H1 (cell line): ENCODE data around the gene MLEC. TPM values are rescaled to one million over a fixed set of nuclear protein-coding genes. Genes with fewer than 3 reads are reported as not detected.
"Not testable (repeated sequence)": the region's sequence is repeated elsewhere in the genome, so short reads cannot be mapped to it uniquely, and the experiment has no call there.

Experiments used
- CTCF ChIA-PET: fragments of 300-600 bp; sonication (Branson Sonifier 250); formaldehyde crosslinking; loops from one replicate; lab custom pipeline; 2021; ENCODE audit not compliant: partially characterized antibody; lab: Charles Lee
- POLR2A ChIA-PET: fragments of 300-600 bp; sonication (Branson Sonifier 250); formaldehyde crosslinking; loops from one replicate; lab custom pipeline; 2021; ENCODE audit warnings: inconsistent platforms; ENCODE audit not compliant: partially characterized antibody; lab: Charles Lee
- DNase-seq, 2 experiments: peaks; one replicate each; pipeline versions ENCODE4 v3.0.0 to v3.0.0-alpha.2; 2010 to 2022; ENCODE audit warnings: low spot score in 2 of 2, low read depth in 1 of 2, mixed read lengths in 1 of 2
- FAIRE-seq: peaks from 2 replicates; lab custom pipeline; 2011; peaks lifted over from hg19 to GRCh38; lab: Jason Lieb, UNC
- H2AFZ ChIP-seq: 2 replicates; pipeline ENCODE4 v1.8.1; 2012; ENCODE audit warnings: low read length, inconsistent platforms
- H2AK5ac ChIP-seq: 2 replicates; pipeline ENCODE4 v1.6.1; 2013; ENCODE audit warnings: low read depth, low read length
- H2BK120ac ChIP-seq: replicated peaks from 2 replicates; pipeline ENCODE3; 2013; ENCODE audit warnings: low read depth, low read length, inconsistent platforms
- H2BK12ac ChIP-seq: 2 replicates; pipeline ENCODE4 v1.6.1; 2013; ENCODE audit warnings: low read depth, low read length
- H2BK15ac ChIP-seq: 2 replicates; pipeline ENCODE4 v1.6.1; 2013; ENCODE audit warnings: low read length
- H2BK20ac ChIP-seq: 2 replicates; pipeline ENCODE4 v1.6.1; 2013; ENCODE audit warnings: low read length
- H2BK5ac ChIP-seq: 2 replicates; pipeline ENCODE4 v1.6.1; 2013; ENCODE audit warnings: low read depth, low read length
- H3K14ac ChIP-seq: 2 replicates; pipeline ENCODE4 v1.6.1; 2013; ENCODE audit warnings: inconsistent platforms; ENCODE audit not compliant: insufficient read length
- H3K18ac ChIP-seq: 2 replicates; pipeline ENCODE4 v1.6.1; 2013; ENCODE audit warnings: low read length; ENCODE audit errors: extremely low read depth
- H3K23ac ChIP-seq: 2 replicates; pipeline ENCODE4 v1.6.1; 2013; ENCODE audit warnings: inconsistent platforms; ENCODE audit not compliant: insufficient read length
- H3K23me2 ChIP-seq: 2 replicates; pipeline ENCODE4 v1.6.1; 2013; ENCODE audit warnings: low read depth, low read length
- H3K27ac ChIP-seq: 2 replicates; pipeline ENCODE4 v1.6.1; 2011; ENCODE audit warnings: low read depth, low read length, inconsistent platforms
- H3K27me3 ChIP-seq, 4 experiments: replicated peaks in 1 of 4; 1 replicate in 1 of 4; 2 replicates in 3 of 4; pipeline versions ENCODE4 v1.6.1 to v1.8.1; 2011 to 2013; ENCODE audit warnings: low read length in 3 of 4, mild to moderate bottlenecking in 3 of 4, inconsistent platforms in 2 of 4, mixed read lengths in 2 of 4, moderate library complexity in 1 of 4; ENCODE audit not compliant: control insufficient read depth in 3 of 4, insufficient read depth in 3 of 4; ENCODE audit errors: extremely low read depth in 1 of 4
- H3K36me3 ChIP-seq, 4 experiments: 2 replicates each; pipeline versions ENCODE4 v1.6.1 to v1.8.1; 2011 to 2013; ENCODE audit warnings: mild to moderate bottlenecking in 4 of 4, low read length in 3 of 4, moderate library complexity in 2 of 4, control low read depth in 1 of 4, inconsistent platforms in 1 of 4; ENCODE audit not compliant: insufficient read depth in 4 of 4, control insufficient read depth in 2 of 4
- H3K4ac ChIP-seq: replicated peaks from 2 replicates; pipeline ENCODE3; 2013; ENCODE audit warnings: low read length, low read depth, mixed read lengths, inconsistent platforms; ENCODE audit not compliant: insufficient read length
- H3K4me1 ChIP-seq, 4 experiments: replicated peaks in 1 of 4; 1 replicate in 1 of 4; 2 replicates in 3 of 4; pipeline versions ENCODE4 v1.6.1 to v1.8.1; 2011 to 2013; ENCODE audit warnings: low read length in 3 of 4, inconsistent platforms in 2 of 4, mixed read lengths in 1 of 4; ENCODE audit not compliant: insufficient read depth in 4 of 4, control insufficient read depth in 3 of 4
- H3K4me2 ChIP-seq, 2 experiments: 2 replicates each; pipeline versions ENCODE4 v1.6.1 to v1.8.1; 2011 to 2013; ENCODE audit warnings: low read depth in 2 of 2, low read length in 2 of 2, control low read depth in 1 of 2, inconsistent platforms in 1 of 2, mild to moderate bottlenecking in 1 of 2; ENCODE audit not compliant: insufficient read depth in 1 of 2
- H3K4me3 ChIP-seq, 4 experiments: fragments of 200-600, 300-600 bp in 1 of 4; sonication (generic), shearing (Covaris generic), sonication (Bioruptor Twin) in 1 of 4; 2 replicates each; pipeline versions ENCODE4 v1.5.1 to v1.8.1; 2011 to 2016; ENCODE audit warnings: low read length in 4 of 4, low read depth in 3 of 4, control low read depth in 2 of 4, inconsistent platforms in 2 of 4, mild to moderate bottlenecking in 2 of 4, mixed read lengths in 1 of 4, moderate library complexity in 1 of 4; ENCODE audit not compliant: insufficient read depth in 2 of 4; ENCODE audit errors: extremely low read depth in 1 of 4
- H3K56ac ChIP-seq: replicated peaks from 2 replicates; pipeline ENCODE3; 2013; ENCODE audit warnings: low read depth, mild to moderate bottlenecking, mixed read lengths, low read length, inconsistent platforms; ENCODE audit not compliant: insufficient read length
- H3K79me1 ChIP-seq: 2 replicates; pipeline ENCODE4 v1.6.1; 2013; ENCODE audit warnings: low read depth, low read length, control low read depth
- H3K79me2 ChIP-seq, 2 experiments: 2 replicates each; pipeline versions ENCODE4 v1.6.1 to v1.8.1; 2012 to 2013; ENCODE audit warnings: low read length in 2 of 2, mild to moderate bottlenecking in 2 of 2, inconsistent platforms in 1 of 2; ENCODE audit not compliant: insufficient read depth in 2 of 2, control insufficient read depth in 1 of 2
- H3K9ac ChIP-seq, 4 experiments: replicated peaks in 1 of 4; 1 replicate in 1 of 4; 2 replicates in 3 of 4; pipeline versions ENCODE4 v1.6.1 to v1.8.1; 2011 to 2013; ENCODE audit warnings: low read depth in 3 of 4, low read length in 3 of 4, control low read depth in 2 of 4, mild to moderate bottlenecking in 2 of 4, moderate library complexity in 2 of 4, inconsistent platforms in 1 of 4; ENCODE audit errors: extremely low read depth in 1 of 4
- H3K9me3 ChIP-seq, 2 experiments: 2 replicates each; pipeline versions ENCODE4 v1.6.1 to v1.8.1; 2012 to 2013; ENCODE audit warnings: mild to moderate bottlenecking in 2 of 2, moderate library complexity in 2 of 2, control low read depth in 1 of 2, inconsistent platforms in 1 of 2, low read depth in 1 of 2, low read length in 1 of 2, mixed read lengths in 1 of 2; ENCODE audit not compliant: insufficient read depth in 2 of 2
- H4K20me1 ChIP-seq, 2 experiments: replicated peaks in 1 of 2; 2 replicates each; pipeline versions ENCODE3 to v1.8.1; 2011 to 2013; ENCODE audit warnings: inconsistent platforms in 2 of 2, low read length in 2 of 2, mild to moderate bottlenecking in 1 of 2; ENCODE audit not compliant: insufficient read depth in 2 of 2, control insufficient read depth in 1 of 2
- H4K5ac ChIP-seq: 2 replicates; pipeline ENCODE4 v1.6.1; 2013; ENCODE audit warnings: low read length, low read depth, mixed read lengths, inconsistent platforms; ENCODE audit not compliant: insufficient read length
- H4K8ac ChIP-seq: 2 replicates; pipeline ENCODE4 v1.8.0; 2013; ENCODE audit warnings: mild to moderate bottlenecking, moderate library complexity, low read length, inconsistent platforms; ENCODE audit not compliant: insufficient read depth; ENCODE audit errors: extremely low read depth
- H4K91ac ChIP-seq: replicated peaks from 2 replicates; pipeline ENCODE3; 2013; ENCODE audit warnings: low read length, mixed read lengths, inconsistent platforms; ENCODE audit not compliant: insufficient read length
- WGBS, 2 experiments: shearing (Covaris generic) in 1 of 2; methylation state at CpG; one replicate each; pipeline versions ENCODE4 v1.1.6 to v1.1.7; 2013 to 2015; ENCODE audit warnings: low lambda C conversion rate in 2 of 2, mixed read lengths in 2 of 2, inconsistent platforms in 1 of 2, low coverage in 1 of 2, missing lambda C conversion rate in 1 of 2; ENCODE audit not compliant: insufficient replicate concordance in 2 of 2, insufficient coverage in 1 of 2, insufficient read length in 1 of 2; ENCODE audit errors: extremely low coverage in 1 of 2, missing lambda C conversion rate in 1 of 2; 5-methylcytosine and 5-hydroxymethylcytosine counted together
- polyA plus RNA-seq, 7 experiments: library from polyadenylated mRNA; depleted of rRNA in 3 of 7; stranded (reverse) in 5 of 7; unstranded in 2 of 7; fragments of >200 nt in 5 of 7; fragments of 200-250 nt in 2 of 7; gene quantifications; 1 replicate in 5 of 7; 2 replicates in 1 of 7; 4 replicates in 1 of 7; pipeline versions ENCODE4 v1.2.1 to v1.2.3, GENCODE V29; 2011 to 2013; ENCODE audit warnings: missing spikeins in 2 of 7, mixed read lengths in 2 of 7
- total RNA-seq: library from RNA; stranded (reverse); fragmentation: NEBNext Ultra II Directional; extraction: Animal tissue kit (Norgen Biotek cat#: 25700); gene quantifications from 2 replicates; pipeline ENCODE4 v1.2.1, GENCODE V29; 2021

Gene MLEC
- total and polyA plus RNA-seq, 2 of the 8 experiments (the other 6 are each of a cell fraction or from before 2014, with no cell fraction given), result 37.1 to 260 TPM

DNA sequence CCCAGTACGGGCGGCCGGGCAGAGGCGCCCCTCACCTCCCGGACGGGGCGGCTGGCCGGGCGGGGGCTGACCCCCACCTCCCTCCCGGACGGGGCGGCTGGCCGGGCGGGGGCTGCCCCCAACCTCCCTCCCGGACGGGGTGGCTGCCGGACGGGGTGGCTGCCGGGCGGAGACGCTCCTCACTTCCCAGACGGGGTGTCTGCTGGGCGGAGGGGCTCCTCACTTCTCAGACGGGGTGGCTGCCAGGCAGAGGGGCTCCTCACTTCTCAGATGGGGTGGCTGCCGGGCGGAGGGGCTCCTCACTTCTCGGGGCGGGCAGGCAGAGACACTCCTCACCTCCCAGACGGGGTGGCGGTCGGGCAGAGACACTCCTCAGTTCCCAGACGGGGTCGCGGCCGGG, 45.2 kb downstream of the MLEC start:
- H3K23ac ChIP-seq, CTCF ChIA-PET, H3K9ac ChIP-seq, H2AK5ac ChIP-seq, H3K9me3 ChIP-seq, H3K23me2 ChIP-seq, H2BK12ac ChIP-seq, H2BK5ac ChIP-seq, H3K27ac ChIP-seq, H3K27me3 ChIP-seq, H3K36me3 ChIP-seq, H2BK20ac ChIP-seq, H3K56ac ChIP-seq, H2BK15ac ChIP-seq, H2AFZ ChIP-seq, H3K79me2 ChIP-seq, H3K4me3 ChIP-seq, H3K4me2 ChIP-seq, H3K4me1 ChIP-seq, H3K14ac ChIP-seq, H3K79me1 ChIP-seq, DNase-seq, H4K91ac ChIP-seq, H4K5ac ChIP-seq, FAIRE-seq, H4K20me1 ChIP-seq, POLR2A ChIA-PET, H3K4ac ChIP-seq, H2BK120ac ChIP-seq, H4K8ac ChIP-seq, H3K18ac ChIP-seq: not testable (repeated sequence)
- 93% methylated on average over 8 of the region's 35 CpGs; no CpG with 5 or more reads in 1 of the 2 experiments for WGBS, 2 experiments
